SH-SY5Y (cell line): ENCODE results near the gene EARS2.

Experiments used
- GATA2 ChIP-seq: IDR thresholded peaks from 2 replicates; pipeline ENCODE4 v1.6.1; 2011; ENCODE audit warnings: mild to moderate bottlenecking, low read depth, low read length
- GATA3 ChIP-seq: IDR thresholded peaks from 2 replicates; pipeline ENCODE4 v1.6.1; 2011; ENCODE audit warnings: low read depth, mild to moderate bottlenecking, low read length, moderate library complexity

GRCh38 chr16:23505671-23506605, 51.2 kb downstream of the EARS2 start:
- TF ChIP-seq GATA2 (no peak), GATA3 (no peak)
